Skin of body (tissue), 2 donors: ENCODE data around the gene PRPF8. TPM values are rescaled to one million over a fixed set of nuclear protein-coding genes. Genes with fewer than 3 reads are reported as not detected.

Experiments used
- small RNA-seq: library from RNA; depleted of rRNA; stranded (forward); fragments of <200 nt; gene quantifications from one replicate; pipeline ENCODE3, GENCODE V24; 2014; ENCODE audit warnings: low replicate concordance
- total RNA-seq: library from RNA; depleted of rRNA; stranded (reverse); fragments of >200 nt; gene quantifications from one replicate; pipeline ENCODE4 v1.2.3, GENCODE V29; 2014

PRPF8 gene
- total RNA-seq, 1 donor from 2014 or later, result 138 TPM

Small RNA genes lying within 50 kb of the gene (small RNA-seq; reads per million reads assigned to genes)
- not detected for gene RN7SL105P

Other genes with a start within 250 kb of the PRPF8 start
- 58.6 TPM for gene CRK, start 228.6 kb downstream of the PRPF8 start, total RNA-seq
- gene MYO1C, start 192.2 kb downstream of the PRPF8 start, total RNA-seq, result 64.4 TPM
- 32.5 TPM for gene INPP5K, start 168.3 kb downstream of the PRPF8 start, total RNA-seq
- gene PITPNA, start 122.1 kb downstream of the PRPF8 start, total RNA-seq, result 18.8 TPM
- gene SLC43A2, start 56.0 kb downstream of the PRPF8 start, total RNA-seq, result 8.1 TPM
- 6.7 TPM for gene SCARF1, start 39.1 kb downstream of the PRPF8 start, total RNA-seq
- gene RILP, start 35.0 kb downstream of the PRPF8 start, total RNA-seq, result 8.1 TPM
- gene TLCD2, start 25.5 kb upstream of the PRPF8 start, total RNA-seq, result 4.6 TPM
- 10.6 TPM for gene WDR81, start 39.8 kb upstream of the PRPF8 start, total RNA-seq
- 0.39 TPM for gene SERPINF2, start 58.0 kb upstream of the PRPF8 start, total RNA-seq
- 265 TPM for gene SERPINF1, start 77.2 kb upstream of the PRPF8 start, total RNA-seq
- gene SMYD4, start 145.0 kb upstream of the PRPF8 start, total RNA-seq, result 11.9 TPM
- gene RPA1, start 145.1 kb upstream of the PRPF8 start, total RNA-seq, result 37.4 TPM